Esophagus squamous epithelium (tissue), 5 donors: ENCODE data around the gene DPH1. TPM values are rescaled to one million over a fixed set of nuclear protein-coding genes. Genes with fewer than 3 reads are reported as not detected.

ENCODE experiments used
- DNase-seq: peaks from one replicate; lab custom pipeline; 2025; lab: John Stamatoyannopoulos, UW
- H3K27ac ChIP-seq, 4 donors: fragments of 200-600 bp; sonication (generic); one replicate each; pipeline ENCODE4 v1.5.1; 2016 to 2019; ENCODE audit warnings: mild to moderate bottlenecking in 1 of 4
- H3K27me3 ChIP-seq, 4 donors: fragments of 200-600 bp; sonication (generic); 1 replicate in 3 of 4; 2 replicates in 1 of 4; pipeline versions ENCODE4 v1.5.1 to v1.6.0; 2017 to 2021; ENCODE audit warnings: antibody characterized with exemption in 1 of 4
- H3K36me3 ChIP-seq, 3 donors: fragments of 200-600 bp; sonication (generic); one replicate each; pipeline ENCODE4 v1.5.1; 2016 to 2019
- H3K4me1 ChIP-seq, 3 donors: fragments of 200-600 bp; sonication (generic); one replicate each; pipeline ENCODE4 v1.5.1; 2017 to 2019
- H3K4me3 ChIP-seq, 4 donors: fragments of 200-600 bp; sonication (generic); 1 replicate in 3 of 4; 2 replicates in 1 of 4; pipeline ENCODE4 v1.5.1; 2016 to 2019; ENCODE audit warnings: mild to moderate bottlenecking in 2 of 4, moderate library complexity in 1 of 4
- H3K9me3 ChIP-seq, 3 donors: fragments of 200-600 bp; sonication (generic); one replicate each; pipeline ENCODE4 v1.5.1; 2016 to 2019
- POLR2A ChIP-seq, 4 donors: fragments of 450-650 bp; IDR thresholded peaks; one replicate each; pipeline ENCODE4 v1.6.1; 2017; ENCODE audit warnings: antibody characterized with exemption in 4 of 4, mild to moderate bottlenecking in 4 of 4, moderate library complexity in 3 of 4
- WGBS, 2 donors: methylation state at CpG; one replicate each; pipeline ENCODE4 v1.1.5; 2018; 5-methylcytosine and 5-hydroxymethylcytosine counted together
- intact Hi-C: fragments of 100-400 bp; cut with DNase I; formaldehyde crosslinking; loops from one replicate; pipeline ENCODE4 v1.15.0; 2022
- total RNA-seq, 4 donors: library from RNA; depleted of rRNA; stranded (reverse); fragments of >200 nt; gene quantifications; one replicate each; pipeline ENCODE4 v1.1.0, GENCODE V29; 2016
- TF ChIP-seq, protein P1 (sequence below), 6 experiments: fragments of 450-650 bp in 4 of 6; fragments of 200-600 bp in 2 of 6; sonication (generic) in 2 of 6; IDR thresholded peaks; one replicate each; pipeline ENCODE4 v1.5.1; 2016 to 2019; ENCODE audit warnings: antibody characterized with exemption in 6 of 6, mild to moderate bottlenecking in 4 of 6, moderate library complexity in 4 of 6
- donor health status: DM: yes; HTN: yes; CAD: no.

DPH1 gene
- total RNA-seq, 4 donors from 2014 or later: 14.9 to 55.7 (median 22.7) TPM

DNA sequence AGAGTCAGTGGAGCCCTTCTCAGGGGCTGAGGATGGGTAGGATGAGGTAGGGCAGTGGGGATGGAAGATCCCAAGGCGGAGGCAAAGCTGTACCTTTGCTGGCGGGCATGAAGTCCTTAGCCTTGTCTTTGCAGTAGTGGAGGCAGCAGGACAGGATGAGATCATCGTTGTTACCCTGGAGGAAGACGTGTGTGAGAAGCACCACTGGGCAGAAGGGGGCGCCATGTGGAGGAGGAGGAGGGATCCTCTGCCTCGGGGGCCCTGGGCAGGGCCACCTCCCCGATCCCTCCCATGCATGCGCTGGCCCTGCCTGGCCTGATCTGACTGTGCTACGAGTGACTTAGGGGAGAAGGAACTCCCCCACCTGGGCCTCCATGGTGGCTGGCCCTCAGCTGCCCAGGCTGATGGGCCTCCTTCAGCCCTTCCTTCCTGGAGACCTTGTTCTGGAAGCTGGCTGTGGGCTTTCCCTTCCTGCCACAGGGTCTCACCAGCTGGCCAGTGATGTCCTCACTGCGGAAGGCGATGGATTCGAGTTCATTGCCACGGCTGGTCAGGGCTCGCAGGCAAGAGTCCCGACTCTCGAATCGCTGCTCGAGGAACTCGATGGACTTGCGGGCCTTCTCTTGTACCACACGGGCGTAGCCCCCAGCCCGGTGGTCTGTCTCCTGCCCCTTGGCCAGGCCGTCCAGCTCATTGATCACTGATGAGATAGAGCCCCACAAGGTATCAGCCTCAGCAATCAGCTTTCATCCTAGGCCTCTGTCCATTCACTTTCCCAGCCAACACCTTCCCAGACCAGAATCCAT, 35.2 kb downstream of the DPH1 start:
- H3K4me1 ChIP-seq: peaks cover 31 to 94% (median 67%) of the 10 kb centered on the region in 3 donors
- 81 to 100% methylated on average over 14 to 23 of the region's 24 CpGs for WGBS, 2 donors
- H3K27ac ChIP-seq: peak overlapping the region; percentile 43 to 93 (median 87)
- no peak overlapping the region for H3K4me3 ChIP-seq
- H3K27me3 ChIP-seq: no peaks in the 10 kb centered on the region
- H3K36me3 ChIP-seq: peaks cover 0 to 96% (median 0%) of the 10 kb centered on the region in 3 donors
- intact Hi-C loops: no loop called here
- TF ChIP-seq, protein P1, sequence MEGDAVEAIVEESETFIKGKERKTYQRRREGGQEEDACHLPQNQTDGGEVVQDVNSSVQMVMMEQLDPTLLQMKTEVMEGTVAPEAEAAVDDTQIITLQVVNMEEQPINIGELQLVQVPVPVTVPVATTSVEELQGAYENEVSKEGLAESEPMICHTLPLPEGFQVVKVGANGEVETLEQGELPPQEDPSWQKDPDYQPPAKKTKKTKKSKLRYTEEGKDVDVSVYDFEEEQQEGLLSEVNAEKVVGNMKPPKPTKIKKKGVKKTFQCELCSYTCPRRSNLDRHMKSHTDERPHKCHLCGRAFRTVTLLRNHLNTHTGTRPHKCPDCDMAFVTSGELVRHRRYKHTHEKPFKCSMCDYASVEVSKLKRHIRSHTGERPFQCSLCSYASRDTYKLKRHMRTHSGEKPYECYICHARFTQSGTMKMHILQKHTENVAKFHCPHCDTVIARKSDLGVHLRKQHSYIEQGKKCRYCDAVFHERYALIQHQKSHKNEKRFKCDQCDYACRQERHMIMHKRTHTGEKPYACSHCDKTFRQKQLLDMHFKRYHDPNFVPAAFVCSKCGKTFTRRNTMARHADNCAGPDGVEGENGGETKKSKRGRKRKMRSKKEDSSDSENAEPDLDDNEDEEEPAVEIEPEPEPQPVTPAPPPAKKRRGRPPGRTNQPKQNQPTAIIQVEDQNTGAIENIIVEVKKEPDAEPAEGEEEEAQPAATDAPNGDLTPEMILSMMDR (IDR thresholded peaks at IDR 0.05): peak in 4 of 6 experiments; percentile 6 to 48 (median 6)
- no peak for TF ChIP-seq POLR2A (IDR thresholded peaks at IDR 0.05)
- H3K9me3 ChIP-seq: no peaks in the 10 kb centered on the region
- DNase-seq: no peak

- TF ChIP-seq POLR2A (IDR thresholded peaks at IDR 0.05): no peak
- TF ChIP-seq, protein P1 (IDR thresholded peaks at IDR 0.05): no peak
- no peak for DNase-seq
- H3K9me3 ChIP-seq: no peaks in the 10 kb centered on the region
- intact Hi-C loops: no loop called here
- 80 to 86% methylated on average over 6 to 7 of the region's 10 CpGs for WGBS, 2 donors
- no peaks in the 10 kb centered on the region for H3K27me3 ChIP-seq
- peaks cover 31 to 94% (median 73%) of the 10 kb centered on the region in 3 donors for H3K4me1 ChIP-seq
- peaks cover 0 to 95% (median 0%) of the 10 kb centered on the region in 3 donors for H3K36me3 ChIP-seq
- H3K4me3 ChIP-seq: no peak overlapping the region
- peak overlapping the region; percentile 43 to 93 (median 87) for H3K27ac ChIP-seq
These were observed 36.0 kb downstream of the DPH1 start for GRCh38 chr17:2065949-2066400.

DNA sequence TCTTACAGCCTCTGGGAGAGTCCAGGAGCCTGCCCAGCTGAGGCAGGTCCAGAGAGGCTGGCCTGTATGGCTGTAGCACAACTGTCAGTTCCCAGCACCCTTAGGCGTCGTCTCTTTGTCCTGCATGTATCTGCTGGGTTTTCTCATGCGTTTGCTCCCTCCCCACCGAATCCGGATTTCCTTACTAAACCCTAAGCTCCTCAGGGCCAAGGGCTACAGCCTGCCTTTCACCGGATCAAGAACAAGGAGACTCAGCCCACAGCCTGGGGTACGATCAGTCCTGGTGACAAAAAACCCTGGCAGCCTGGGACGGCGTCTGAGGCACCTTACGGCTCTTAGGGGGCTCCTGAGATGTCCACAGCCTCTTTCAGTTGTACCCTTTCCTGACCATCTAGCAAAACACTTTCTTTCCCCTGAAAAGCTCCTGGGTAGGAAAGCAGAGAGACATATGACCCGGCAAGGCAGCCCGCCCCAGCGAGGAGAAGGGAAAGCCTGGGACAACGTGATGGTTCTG, 37.2 kb downstream of the DPH1 start:
- 74 to 76% methylated on average over 6 to 11 of the region's 14 CpGs for WGBS, 2 donors
- intact Hi-C loops: no loop called here
- H3K4me1 ChIP-seq: peaks cover 31 to 94% (median 79%) of the 10 kb centered on the region in 3 donors
- H3K27ac ChIP-seq: peak overlapping the region; percentile 38 to 93 (median 87)
- no peaks in the 10 kb centered on the region for H3K27me3 ChIP-seq
- no peak for TF ChIP-seq POLR2A (IDR thresholded peaks at IDR 0.05)
- TF ChIP-seq, protein P1 (IDR thresholded peaks at IDR 0.05): no peak
- H3K36me3 ChIP-seq: peaks cover 0 to 95% (median 0%) of the 10 kb centered on the region in 3 donors
- DNase-seq: no peak
- no peak overlapping the region for H3K4me3 ChIP-seq
- no peaks in the 10 kb centered on the region for H3K9me3 ChIP-seq

DNA sequence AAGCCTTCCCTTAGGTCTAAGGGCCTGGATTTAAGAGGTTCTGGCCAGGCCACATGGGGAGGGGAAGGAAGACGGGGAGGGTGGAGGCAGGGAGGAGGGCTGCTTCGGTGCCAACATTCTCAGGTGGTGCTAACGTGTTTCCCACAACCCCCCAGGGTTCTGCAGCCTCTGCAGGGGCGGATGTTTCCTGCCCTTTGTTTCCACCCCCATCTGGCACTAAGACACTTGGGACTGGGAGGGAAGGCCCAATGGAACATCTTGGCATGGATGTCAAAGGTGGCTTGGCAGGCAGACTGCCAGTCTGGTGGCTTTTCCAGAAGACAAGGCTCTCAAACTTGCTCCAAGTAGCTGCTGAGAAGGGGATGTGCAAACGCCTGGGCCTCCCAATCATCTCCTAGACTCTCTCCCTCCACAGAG, 37.7 kb downstream of the DPH1 start:
- peak overlapping the region; percentile 38 to 93 (median 87) for H3K27ac ChIP-seq
- WGBS, 2 donors: 60 to 61% methylated on average over 4 of the region's 5 CpGs
- H3K4me1 ChIP-seq: peaks cover 28 to 95% (median 81%) of the 10 kb centered on the region in 3 donors
- H3K4me3 ChIP-seq: no peak overlapping the region
- peaks cover 0 to 95% (median 0%) of the 10 kb centered on the region in 3 donors for H3K36me3 ChIP-seq
- no peaks in the 10 kb centered on the region for H3K27me3 ChIP-seq
- TF ChIP-seq, protein P1 (IDR thresholded peaks at IDR 0.05): no peak
- no peak for TF ChIP-seq POLR2A (IDR thresholded peaks at IDR 0.05)
- no peaks in the 10 kb centered on the region for H3K9me3 ChIP-seq
- intact Hi-C loops: no loop called here
- DNase-seq: no peak

DNA sequence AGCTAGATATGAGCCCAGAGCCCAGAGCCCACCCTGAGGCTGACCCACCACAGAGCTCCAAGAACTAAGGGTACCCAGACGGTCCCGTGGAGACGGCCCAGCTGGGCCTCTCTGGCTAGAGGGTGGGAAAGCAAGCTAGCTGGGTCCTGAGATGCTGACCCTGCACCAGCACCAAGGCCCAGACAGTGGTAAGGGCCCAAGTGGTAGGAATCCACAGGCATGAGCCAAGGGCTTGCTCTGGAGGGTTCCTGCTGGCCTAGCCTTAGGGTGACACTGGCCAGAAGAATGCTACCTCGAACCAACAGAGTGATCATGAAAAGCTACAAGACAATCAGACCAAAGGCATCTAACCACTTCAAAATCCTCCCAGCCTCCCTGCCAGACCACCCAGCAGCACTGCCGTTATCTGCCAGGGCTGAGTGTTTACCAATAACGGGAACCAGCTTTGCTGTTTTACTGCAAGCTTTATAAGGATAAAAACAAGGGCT, 38.1 kb downstream of the DPH1 start:
- Histone ChIP-seq H3K4me1 (peaks cover 23 to 95% (median 77%) of the 10 kb centered on the region in 3 donors), H3K36me3 (peaks cover 0 to 92% (median 0%) of the 10 kb centered on the region in 3 donors), H3K9me3 (no peaks in the 10 kb centered on the region), H3K27ac (peak overlapping the region; percentile 38 to 93 (median 87)), H3K27me3 (no peaks in the 10 kb centered on the region), H3K4me3 (no peak overlapping the region)
- no peak for DNase-seq
- intact Hi-C loops: no loop called here
- whole genome bisulfite sequencing, 2 donors: 50 to 66% methylated on average over 2 to 3 of the region's 6 CpGs
- TF ChIP-seq, protein P1 (IDR thresholded peaks at IDR 0.05): no peak
- TF ChIP-seq POLR2A (IDR thresholded peaks at IDR 0.05): no peak
